Thymus (tissue), 14 donors: ENCODE measurements around the gene ERGIC3. TPM values are rescaled to one million over a fixed set of nuclear protein-coding genes. Genes with fewer than 3 reads are reported as not detected.
A peak's percentile ranks its signal among the peaks of the same experiment; 100 is the strongest.

Experiments
- DNase-seq, 9 donors: peaks; one replicate each; pipeline ENCODE4 v3.0.0-alpha.2; 2013; ENCODE audit warnings: low spot score in 9 of 9, low read depth in 6 of 9, missing footprints in 1 of 9
- H3K27ac ChIP-seq, 2 donors: one replicate each; pipeline ENCODE4 v1.5.1; 2013; ENCODE audit warnings: control low read depth in 1 of 2, low read depth in 1 of 2, low read length in 1 of 2, mild to moderate bottlenecking in 1 of 2, moderate library complexity in 1 of 2
- H3K27me3 ChIP-seq, 2 donors: one replicate each; pipeline ENCODE4 v1.5.1; 2013; ENCODE audit warnings: low read length in 1 of 2; ENCODE audit not compliant: control insufficient read depth in 2 of 2, insufficient read depth in 1 of 2
- H3K36me3 ChIP-seq, 2 donors: one replicate each; pipeline ENCODE4 v1.5.1; 2013; ENCODE audit warnings: low read length in 1 of 2, mild to moderate bottlenecking in 1 of 2, moderate library complexity in 1 of 2; ENCODE audit not compliant: control insufficient read depth in 2 of 2, insufficient read depth in 2 of 2
- H3K4me1 ChIP-seq, 2 donors: one replicate each; pipeline ENCODE4 v1.5.1; 2013; ENCODE audit warnings: low read length in 2 of 2; ENCODE audit not compliant: control insufficient read depth in 2 of 2, insufficient read depth in 2 of 2
- H3K4me3 ChIP-seq, 2 donors: one replicate each; pipeline ENCODE4 v1.5.1; 2013; ENCODE audit warnings: low read length in 2 of 2, control low read depth in 1 of 2, mild to moderate bottlenecking in 1 of 2
- H3K9me3 ChIP-seq, 2 donors: one replicate each; pipeline ENCODE4 v1.5.1; 2013; ENCODE audit warnings: low read length in 1 of 2, mild to moderate bottlenecking in 1 of 2; ENCODE audit not compliant: control insufficient read depth in 2 of 2, insufficient read depth in 1 of 2
- WGBS: extraction: QIAGEN DNeasy Blood & Tissue Kit; methylation state at CpG from one replicate; pipeline ENCODE4 v1.1.7; 2013; 5-methylcytosine and 5-hydroxymethylcytosine counted together
- long read RNA-seq, 10 donors: transcript quantifications; one replicate each; lab custom pipeline, GENCODE V29; 2026
- polyA plus RNA-seq: library from polyadenylated mRNA; stranded (reverse); fragments of 200-250 nt; gene quantifications from one replicate; pipeline ENCODE4 v1.2.3, GENCODE V29; 2013
- total RNA-seq: library from RNA; stranded (reverse); fragments of 120-200 nt; gene quantifications from one replicate; pipeline ENCODE4 v1.2.4, GENCODE V29; 2013
- donor health status: healthy.

Gene ERGIC3
- total RNA-seq: 157 TPM
- polyA plus RNA-seq: 181 TPM
- long read RNA-seq, donor 1, transcript ERGIC3-202 (13 exons, 1,359 nt): major isoform, 6 of 9 reads
- long read RNA-seq, donor 1, partial matches to known transcripts: 0 of 9 reads
- long read RNA-seq, donor 1, other reads (novel, unspliced or antisense): 0 of 9 reads
- long read RNA-seq, donor 2, transcript ERGIC3-216 (3 exons, 766 nt): minor isoform, 7 of 260 reads
- long read RNA-seq, donor 2, transcript ERGIC3-202 (13 exons, 1,359 nt): major isoform, 102 of 260 reads
- long read RNA-seq, donor 2, partial matches to known transcripts: 143 of 260 reads
- long read RNA-seq, donor 2, other reads (novel, unspliced or antisense): 0 of 260 reads
- long read RNA-seq, donor 3, transcript ERGIC3-202 (13 exons, 1,359 nt): major isoform, 105 of 185 reads
- long read RNA-seq, donor 3, transcript ERGIC3-216 (3 exons, 766 nt): minor isoform, 12 of 185 reads
- long read RNA-seq, donor 3, partial matches to known transcripts: 63 of 185 reads
- long read RNA-seq, donor 3, other reads (novel, unspliced or antisense): 0 of 185 reads
- long read RNA-seq, donor 4, transcript ERGIC3-216 (3 exons, 766 nt): minor isoform, 7 of 71 reads
- long read RNA-seq, donor 4, transcript ERGIC3-202 (13 exons, 1,359 nt): major isoform, 32 of 71 reads
- long read RNA-seq, donor 4, transcript ERGIC3-215 (4 exons, 584 nt): minor isoform, 7 of 71 reads
- long read RNA-seq, donor 4, partial matches to known transcripts: 24 of 71 reads
- long read RNA-seq, donor 4, other reads (novel, unspliced or antisense): 0 of 71 reads
- long read RNA-seq, donor 5, transcript ERGIC3-202 (13 exons, 1,359 nt): major isoform, 113 of 214 reads
- long read RNA-seq, donor 5, transcript ERGIC3-216 (3 exons, 766 nt): minor isoform, 12 of 214 reads
- long read RNA-seq, donor 5, partial matches to known transcripts: 81 of 214 reads
- long read RNA-seq, donor 5, other reads (novel, unspliced or antisense): 0 of 214 reads
- long read RNA-seq, donor 6, transcript ERGIC3-202 (13 exons, 1,359 nt): major isoform, 43 of 97 reads
- long read RNA-seq, donor 6, partial matches to known transcripts: 48 of 97 reads
- long read RNA-seq, donor 6, other reads (novel, unspliced or antisense): 0 of 97 reads
- long read RNA-seq, donor 7, transcript ERGIC3-202 (13 exons, 1,359 nt): major isoform, 37 of 71 reads
- long read RNA-seq, donor 7, transcript ERGIC3-216 (3 exons, 766 nt): minor isoform, 7 of 71 reads
- long read RNA-seq, donor 7, partial matches to known transcripts: 24 of 71 reads
- long read RNA-seq, donor 7, other reads (novel, unspliced or antisense): 0 of 71 reads
- long read RNA-seq, donor 8, transcript ERGIC3-202 (13 exons, 1,359 nt): major isoform, 19 of 28 reads
- long read RNA-seq, donor 8, partial matches to known transcripts: 6 of 28 reads
- long read RNA-seq, donor 8, other reads (novel, unspliced or antisense): 0 of 28 reads
- long read RNA-seq, donor 9, transcript ERGIC3-202 (13 exons, 1,359 nt): major isoform, 18 of 45 reads
- long read RNA-seq, donor 9, partial matches to known transcripts: 21 of 45 reads
- long read RNA-seq, donor 9, other reads (novel, unspliced or antisense): 0 of 45 reads
- long read RNA-seq, donor 10, transcript ERGIC3-202 (13 exons, 1,359 nt): major isoform, 36 of 50 reads
- long read RNA-seq, donor 10, partial matches to known transcripts: 6 of 50 reads
- long read RNA-seq, donor 10, other reads (novel, unspliced or antisense): 0 of 50 reads

GRCh38 chr20:35541783-35542662 is at the start of gene ERGIC3:
TSS of gene ERGIC3 (plus strand) at chr20:35542078. CDS start at chr20:35542098, 20 bp downstream.
- DNase-seq: peak; percentile 75 to 97 (median 92)
- Histone ChIP-seq H3K4me3 (peak within 1 kb of the TSS; percentile 83 to 89), H3K36me3 (peaks cover 7 to 29% of the 10 kb centered on the region in 2 donors), H3K9me3 (no peaks in the 10 kb centered on the region), H3K27me3 (no peaks in the 10 kb centered on the region), H3K4me1 (peaks cover 0 to 16% of the 10 kb centered on the region in 2 donors), H3K27ac (peak within 1 kb of the TSS; percentile 67 to 84)
- 6% methylated on average over 57 of the region's 57 CpGs for WGBS

- Histone ChIP-seq H3K36me3 (peaks cover 41 to 69% of the 10 kb centered on the region in 2 donors), H3K4me1 (peaks cover 7 to 15% of the 10 kb centered on the region in 2 donors), H3K27me3 (no peaks in the 10 kb centered on the region), H3K4me3 (no peak overlapping the region), H3K27ac (no peak overlapping the region), H3K9me3 (no peaks in the 10 kb centered on the region)
- 98% methylated on average over 6 of the region's 6 CpGs for WGBS
- no peak for DNase-seq
Measured at GRCh38 chr20:35492352-35492751, 49.5 kb upstream of the ERGIC3 start.

- Histone ChIP-seq H3K9me3 (no peaks in the 10 kb centered on the region), H3K27ac (no peak overlapping the region), H3K36me3 (peaks cover 68 to 88% of the 10 kb centered on the region in 2 donors), H3K4me3 (no peak overlapping the region), H3K27me3 (no peaks in the 10 kb centered on the region), H3K4me1 (peaks cover 2% of the 10 kb centered on the region in 2 donors)
- WGBS: 97% methylated on average over 3 of the region's 3 CpGs
- no peak for DNase-seq
Measured at GRCh38 chr20:35496481-35496880, 45.4 kb upstream of the ERGIC3 start.

- Histone ChIP-seq H3K27ac (no peak overlapping the region), H3K4me3 (no peak overlapping the region), H3K36me3 (peaks cover 76 to 91% of the 10 kb centered on the region in 2 donors), H3K27me3 (no peaks in the 10 kb centered on the region), H3K9me3 (no peaks in the 10 kb centered on the region), H3K4me1 (no peaks in the 10 kb centered on the region)
- no peak for DNase-seq
- WGBS: 97% methylated on average over 5 of the region's 5 CpGs
Measured at GRCh38 chr20:35497320-35497719, 44.6 kb upstream of the ERGIC3 start.

- DNase-seq: no peak
- H3K36me3 ChIP-seq: peaks cover 78 to 93% of the 10 kb centered on the region in 2 donors
- no peaks in the 10 kb centered on the region for H3K4me1 ChIP-seq
- no peak overlapping the region for H3K4me3 ChIP-seq
- 97% methylated on average over 9 of the region's 9 CpGs for WGBS
- no peaks in the 10 kb centered on the region for H3K9me3 ChIP-seq
- no peaks in the 10 kb centered on the region for H3K27me3 ChIP-seq
- H3K27ac ChIP-seq: no peak overlapping the region
Measured at GRCh38 chr20:35497780-35498189, 44.1 kb upstream of the ERGIC3 start.

- no peaks in the 10 kb centered on the region for H3K27me3 ChIP-seq
- H3K27ac ChIP-seq: no peak overlapping the region
- H3K9me3 ChIP-seq: no peaks in the 10 kb centered on the region
- H3K36me3 ChIP-seq: peaks cover 80 to 96% of the 10 kb centered on the region in 2 donors
- no peak for DNase-seq
- 100% methylated on average over 1 of the region's 1 CpG for WGBS
- no peaks in the 10 kb centered on the region for H3K4me1 ChIP-seq
- H3K4me3 ChIP-seq: no peak overlapping the region
Measured at GRCh38 chr20:35499271-35499670, 42.6 kb upstream of the ERGIC3 start.

GRCh38 chr20:35502352-35502751 is 39.5 kb upstream of the ERGIC3 start:
- Histone ChIP-seq H3K4me1 (no peaks in the 10 kb centered on the region), H3K4me3 (no peak overlapping the region)
- DNase-seq: no peak

More at GRCh38 chr20:35502352-35502751, 39.5 kb upstream of the ERGIC3 start:
- 62% methylated on average over 8 of the region's 8 CpGs for WGBS
- Histone ChIP-seq H3K27ac (no peak overlapping the region), H3K27me3 (no peaks in the 10 kb centered on the region), H3K36me3 (peaks cover 90 to 95% of the 10 kb centered on the region in 2 donors), H3K9me3 (no peaks in the 10 kb centered on the region)
